ENCODE data around the gene FDX1.
"Not testable (repeated sequence)": the region's sequence is repeated elsewhere in the genome, so short reads cannot be mapped to it uniquely, and the experiment has no call there.

The FDX1 gene

GRCh38 chr11:110429731-110430266 is at the start of gene FDX1:
Gene FDX1, plus strand, starts transcription at chr11:110429948. Its CDS starts 173 bp downstream, at chr11:110430121.
- peak; percentile 85 for DNase-seq

- no peak for DNase-seq
Observed at GRCh38 chr11:110380836-110381622, 48.7 kb upstream of the FDX1 start.

GRCh38 chr11:110388231-110388630 is 41.5 kb upstream of the FDX1 start:
- DNase-seq: not testable (repeated sequence)

- no peak for DNase-seq
Observed at GRCh38 chr11:110389965-110390364, 39.8 kb upstream of the FDX1 start.

GRCh38 chr11:110392056-110392455 is 37.7 kb upstream of the FDX1 start:
- DNase-seq: no peak

- not testable (repeated sequence) for DNase-seq
Observed at GRCh38 chr11:110397668-110398286, 32.0 kb upstream of the FDX1 start.

- not testable (repeated sequence) for DNase-seq
Observed at GRCh38 chr11:110403585-110403984, 26.2 kb upstream of the FDX1 start.

- DNase-seq: not testable (repeated sequence)
Observed at GRCh38 chr11:110405636-110406035, 24.1 kb upstream of the FDX1 start.

GRCh38 chr11:110407315-110407714 is 22.4 kb upstream of the FDX1 start:
- no peak for DNase-seq

GRCh38 chr11:110409174-110409573 is 20.6 kb upstream of the FDX1 start:
- DNase-seq: no peak

GRCh38 chr11:110410651-110411050 is 19.1 kb upstream of the FDX1 start:
- DNase-seq: no peak

- no peak for DNase-seq
Observed at GRCh38 chr11:110415081-110415480, 14.7 kb upstream of the FDX1 start.

- DNase-seq: not testable (repeated sequence)
Observed at GRCh38 chr11:110421658-110422057, 8.1 kb upstream of the FDX1 start.

GRCh38 chr11:110422306-110422905 is 7.3 kb upstream of the FDX1 start:
- no peak for DNase-seq

- no peak for DNase-seq
Observed at GRCh38 chr11:110424775-110425444, 4.8 kb upstream of the FDX1 start.

- DNase-seq: no peak
Observed at GRCh38 chr11:110425751-110426545, 3.8 kb upstream of the FDX1 start.

- DNase-seq: no peak
Observed at GRCh38 chr11:110428040-110428439, 1.7 kb upstream of the FDX1 start.

- DNase-seq: no peak
Observed at GRCh38 chr11:110428956-110429730, 605 bp upstream of the FDX1 start.

GRCh38 chr11:110430267-110431050 is 711 bp downstream of the FDX1 start:
- DNase-seq: peak; percentile 33

GRCh38 chr11:110431051-110431672 is 1.4 kb downstream of the FDX1 start:
- no peak for DNase-seq

Measured in CD4-positive, alpha-beta T cell treated with Interleukin-4 for 4 hours (primary cell).